Peyer's patch (tissue), 4 donors: ENCODE data around the gene NFIX.

Experiments
- CTCF ChIP-seq, 6 experiments: fragments of 450-650 bp in 4 of 6; fragments of 200-600 bp in 2 of 6; sonication (generic) in 1 of 6; IDR thresholded peaks; one replicate each; pipeline ENCODE4 v1.5.1; 2017 to 2019; ENCODE audit warnings: antibody characterized with exemption in 6 of 6, mild to moderate bottlenecking in 3 of 6, moderate library complexity in 1 of 6
- POLR2A ChIP-seq, 2 donors: fragments of 450-650 bp; IDR thresholded peaks; one replicate each; pipeline ENCODE4 v1.5.1; 2017; ENCODE audit warnings: antibody characterized with exemption in 2 of 2, mild to moderate bottlenecking in 2 of 2, moderate library complexity in 2 of 2

- TF ChIP-seq CTCF (IDR thresholded peaks at IDR 0.05) (no peak), POLR2A (IDR thresholded peaks at IDR 0.05) (no peak)
Observed at GRCh38 chr19:13115936-13116281, 120.6 kb downstream of the NFIX start.
